GM23338 (cell line): Measurements from ENCODE around the gene ARMC9. TPM values are rescaled to one million over a fixed set of nuclear protein-coding genes. Genes with fewer than 3 reads are reported as not detected.

Experiments used
- ATAC-seq: fragments of 200-7000 bp; cut with Tn5 transposase; 3 replicates; pipeline ENCODE4 v1.9.1; 2020
- DNase-seq: peaks from one replicate; pipeline ENCODE4 v3.0.0-alpha.2; 2015; ENCODE audit warnings: low spot score
- H2AFZ ChIP-seq: fragments of 200-600 bp; sonication (generic); 2 replicates; pipeline ENCODE4 v1.8.0; 2016; ENCODE audit warnings: antibody characterized with exemption, mild to moderate bottlenecking, moderate library complexity
- H3F3A ChIP-seq: fragments of 200-600 bp; sonication (generic); replicated peaks from 2 replicates; pipeline ENCODE4 v1.8.0; 2017; ENCODE audit warnings: antibody characterized with exemption, mixed run types, low read depth
- H3K27ac ChIP-seq: fragments of 200-600 bp; sonication (generic); 2 replicates; pipeline ENCODE4 v1.6.1; 2016; ENCODE audit warnings: low read depth
- H3K27me3 ChIP-seq: fragments of 200-600 bp; sonication (generic); 2 replicates; pipeline ENCODE4 v1.8.0; 2016; ENCODE audit warnings: mild to moderate bottlenecking, mixed run types, moderate library complexity; ENCODE audit not compliant: insufficient read depth
- H3K36me3 ChIP-seq: fragments of 200-600 bp; sonication (generic); 2 replicates; pipeline ENCODE4 v1.8.0; 2016; ENCODE audit warnings: mild to moderate bottlenecking; ENCODE audit not compliant: insufficient read depth
- H3K4me1 ChIP-seq: fragments of 200-600 bp; sonication (generic); 2 replicates; pipeline ENCODE4 v1.8.0; 2016; ENCODE audit warnings: mild to moderate bottlenecking, moderate library complexity; ENCODE audit not compliant: insufficient read depth
- H3K4me2 ChIP-seq: fragments of 200-600 bp; sonication (generic); 2 replicates; pipeline ENCODE4 v1.7.1; 2017; ENCODE audit warnings: mixed run types
- H3K4me3 ChIP-seq: fragments of 200-600 bp; sonication (generic); 2 replicates; pipeline ENCODE4 v1.6.1; 2016; ENCODE audit warnings: mixed run types
- H3K79me2 ChIP-seq: fragments of 200-600 bp; sonication (generic); replicated peaks from 2 replicates; pipeline ENCODE4 v1.8.0; 2017; ENCODE audit warnings: mild to moderate bottlenecking; ENCODE audit not compliant: insufficient read depth
- H3K9me2 ChIP-seq: fragments of 200-600 bp; sonication (generic); 2 replicates; pipeline ENCODE4 v1.8.0; 2017; ENCODE audit not compliant: insufficient read depth
- H4K20me1 ChIP-seq: fragments of 200-600 bp; sonication (generic); replicated peaks from 2 replicates; pipeline ENCODE4 v1.8.0; 2017; ENCODE audit warnings: mild to moderate bottlenecking; ENCODE audit not compliant: insufficient read depth
- H3K27ac Mint-ChIP-seq: 2 replicates; pipeline ENCODE4 v1.8.0; 2020; ENCODE audit warnings: inconsistent platforms, mild to moderate bottlenecking, moderate library complexity, mixed read lengths
- H3K27me3 Mint-ChIP-seq: 3 replicates; pipeline ENCODE4 v1.8.0; 2022; ENCODE audit warnings: low read depth, mild to moderate bottlenecking, moderate library complexity, mixed read lengths, inconsistent platforms; ENCODE audit not compliant: insufficient read depth, poor library complexity
- H3K36me3 Mint-ChIP-seq: 3 replicates; pipeline ENCODE4 v1.8.0; 2021; ENCODE audit warnings: low read depth, mild to moderate bottlenecking, inconsistent platforms, moderate library complexity, mixed read lengths
- H3K4me1 Mint-ChIP-seq: 3 replicates; pipeline ENCODE4 v1.8.0; 2020; ENCODE audit warnings: mild to moderate bottlenecking, inconsistent platforms, mixed read lengths
- H3K4me3 Mint-ChIP-seq: 3 replicates; pipeline ENCODE4 v1.8.0; 2021; ENCODE audit warnings: moderate library complexity, mild to moderate bottlenecking, inconsistent platforms, mixed read lengths
- H3K9me3 Mint-ChIP-seq: 3 replicates; pipeline ENCODE4 v1.8.0; 2020; ENCODE audit warnings: moderate library complexity, mild to moderate bottlenecking, inconsistent platforms, mixed read lengths
- CREB1 ChIP-seq: fragments of 250-450 bp; sonication (Bioruptor Pico); IDR thresholded peaks from 2 replicates; pipeline ENCODE4 v1.5.0; 2020; ENCODE audit warnings: low read depth, mild to moderate bottlenecking, moderate library complexity
- EZH2 ChIP-seq: fragments of 200-600 bp; sonication (generic); IDR thresholded peaks from one replicate; pipeline ENCODE4 v1.8.0; 2017; ENCODE audit warnings: antibody characterized with exemption, mild to moderate bottlenecking, low read depth; ENCODE audit not compliant: unreplicated experiment
- EZH2phosphoT487 ChIP-seq: fragments of 200-600 bp; sonication (generic); IDR thresholded peaks from one replicate; pipeline ENCODE4 v1.8.1; 2018; ENCODE audit warnings: antibody characterized with exemption; ENCODE audit not compliant: unreplicated experiment
- JUNB ChIP-seq: IDR thresholded peaks from one replicate; pipeline ENCODE4 v1.6.1; 2016; ENCODE audit warnings: antibody characterized with exemption; ENCODE audit not compliant: unreplicated experiment
- NANOG ChIP-seq: IDR thresholded peaks from 2 replicates; pipeline ENCODE4 v1.6.1; 2016; ENCODE audit warnings: antibody characterized with exemption, borderline replicate concordance
- POLR2AphosphoS5 ChIP-seq: IDR thresholded peaks from 2 replicates; pipeline ENCODE4 v1.6.1; 2016; ENCODE audit warnings: antibody characterized with exemption, low read depth
- STAT1 ChIP-seq: IDR thresholded peaks from one replicate; pipeline ENCODE4 v1.6.1; 2016; ENCODE audit warnings: antibody characterized with exemption; ENCODE audit not compliant: unreplicated experiment
- ZNF114 ChIP-seq: fragments of 250-450 bp; sonication (Bioruptor Pico); IDR thresholded peaks from 2 replicates; pipeline ENCODE4 v1.5.0; 2020; ENCODE audit warnings: mild to moderate bottlenecking, moderate library complexity
- ZNF331 ChIP-seq: fragments of 250-450 bp; sonication (Bioruptor Pico); IDR thresholded peaks from 2 replicates; pipeline ENCODE4 v1.5.0; 2020; ENCODE audit warnings: low read depth, mild to moderate bottlenecking, moderate library complexity
- polyA plus RNA-seq: library from polyadenylated mRNA; unstranded; fragments of >200 nt; fragmentation: Nextera tagmentation; extraction: Ambion mirVana; gene quantifications from 2 replicates; pipeline ENCODE4 v1.2.1, GENCODE V29; 2016
- total RNA-seq: library from RNA; depleted of rRNA; stranded (reverse); fragments of >200 nt; shearing (Covaris generic); gene quantifications from 2 replicates; pipeline ENCODE4 v1.2.3, GENCODE V29; 2014
- TF ChIP-seq, protein P1 (sequence below): fragments of 250-450 bp; sonication (Bioruptor Pico); IDR thresholded peaks from 2 replicates; pipeline ENCODE4 v1.5.0; 2020; ENCODE audit warnings: mild to moderate bottlenecking, moderate library complexity
- TF ChIP-seq, protein P2 (sequence below): IDR thresholded peaks from 2 replicates; pipeline ENCODE4 v1.6.1; 2016; ENCODE audit warnings: antibody characterized with exemption
- TF ChIP-seq, protein P3 (sequence below), 2 experiments: fragments of 200-600 bp in 1 of 2; sonication (generic) in 1 of 2; conservative IDR thresholded peaks; 2 replicates each; pipeline versions ENCODE4 v1.5.1 to v1.6.1; 2016 to 2017; ENCODE audit warnings: antibody characterized with exemption in 2 of 2, low read depth in 2 of 2, mild to moderate bottlenecking in 2 of 2, moderate library complexity in 1 of 2
- TF ChIP-seq, protein P4 (sequence below): IDR thresholded peaks from one replicate; pipeline ENCODE4 v1.6.1; 2018; ENCODE audit warnings: antibody characterized with exemption; ENCODE audit not compliant: unreplicated experiment

ARMC9 gene
- total and polyA plus RNA-seq, 2 experiments from 2014 or later, result 29.2 to 56.0 TPM

DNA sequence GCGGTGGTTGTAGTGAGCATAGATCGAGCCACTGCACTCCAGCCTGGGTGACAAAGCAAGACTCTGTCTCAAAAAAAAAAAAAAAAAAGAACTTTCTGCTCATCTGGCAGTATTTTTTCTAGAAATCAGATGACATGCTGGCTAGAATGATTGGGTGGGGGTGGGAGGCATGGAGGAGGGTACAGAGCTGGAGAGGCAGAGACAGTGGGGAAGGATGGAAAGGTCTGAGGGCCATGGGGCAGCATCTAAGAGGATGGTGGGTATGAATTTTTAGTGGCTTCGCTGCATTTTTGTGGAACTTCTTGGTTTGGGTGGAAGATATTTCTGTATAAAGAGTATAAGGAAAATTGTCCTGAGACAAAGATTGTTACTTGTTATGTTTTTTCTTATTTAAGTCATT lies 23.3 kb downstream of the ARMC9 start:
- no peaks in the 10 kb centered on the region; the same call in 2 of the 3 replicates for H3K4me1 Mint-ChIP-seq
- H3K27ac Mint-ChIP-seq, result no peak overlapping the region
- H3K4me3 Mint-ChIP-seq, result no peak overlapping the region
- 0 out of 2 replicates have a peak, but pooled peaks cover 7% of the 10 kb centered on the region for H3K36me3 ChIP-seq
- no peaks in the 10 kb centered on the region for H3K27me3 ChIP-seq
- no peak overlapping the region for H3K4me3 ChIP-seq
- H3K27ac ChIP-seq, result no peak overlapping the region
- H3K79me2 ChIP-seq, result no peaks in the 10 kb centered on the region
- ATAC-seq, result no peak
- no peaks in the 10 kb centered on the region for H3K9me2 ChIP-seq
- no peaks in the 10 kb centered on the region for H3K27me3 Mint-ChIP-seq
- DNase-seq, result no peak
- H4K20me1 ChIP-seq, result no peaks in the 10 kb centered on the region
- no peaks in the 10 kb centered on the region for H3K4me1 ChIP-seq
- peaks cover 40% of the 10 kb centered on the region for H3K36me3 Mint-ChIP-seq
- no peak overlapping the region for H2AFZ ChIP-seq
- no peaks in the 10 kb centered on the region for H3K9me3 Mint-ChIP-seq
- H3K4me2 ChIP-seq, result no peak overlapping the region
- no peaks in the 10 kb centered on the region; the same call in 1 of the 2 replicates for H3F3A ChIP-seq
- TF ChIP-seq EZH2phosphoT487, result no peak
- no peak for TF ChIP-seq JUNB
- TF ChIP-seq CREB1 (CRISPR knock-in tag), result no peak
- TF ChIP-seq EZH2, result no peak
- no peak for TF ChIP-seq STAT1
- TF ChIP-seq ZNF331 (CRISPR knock-in tag), result no peak
- TF ChIP-seq, protein P1, sequence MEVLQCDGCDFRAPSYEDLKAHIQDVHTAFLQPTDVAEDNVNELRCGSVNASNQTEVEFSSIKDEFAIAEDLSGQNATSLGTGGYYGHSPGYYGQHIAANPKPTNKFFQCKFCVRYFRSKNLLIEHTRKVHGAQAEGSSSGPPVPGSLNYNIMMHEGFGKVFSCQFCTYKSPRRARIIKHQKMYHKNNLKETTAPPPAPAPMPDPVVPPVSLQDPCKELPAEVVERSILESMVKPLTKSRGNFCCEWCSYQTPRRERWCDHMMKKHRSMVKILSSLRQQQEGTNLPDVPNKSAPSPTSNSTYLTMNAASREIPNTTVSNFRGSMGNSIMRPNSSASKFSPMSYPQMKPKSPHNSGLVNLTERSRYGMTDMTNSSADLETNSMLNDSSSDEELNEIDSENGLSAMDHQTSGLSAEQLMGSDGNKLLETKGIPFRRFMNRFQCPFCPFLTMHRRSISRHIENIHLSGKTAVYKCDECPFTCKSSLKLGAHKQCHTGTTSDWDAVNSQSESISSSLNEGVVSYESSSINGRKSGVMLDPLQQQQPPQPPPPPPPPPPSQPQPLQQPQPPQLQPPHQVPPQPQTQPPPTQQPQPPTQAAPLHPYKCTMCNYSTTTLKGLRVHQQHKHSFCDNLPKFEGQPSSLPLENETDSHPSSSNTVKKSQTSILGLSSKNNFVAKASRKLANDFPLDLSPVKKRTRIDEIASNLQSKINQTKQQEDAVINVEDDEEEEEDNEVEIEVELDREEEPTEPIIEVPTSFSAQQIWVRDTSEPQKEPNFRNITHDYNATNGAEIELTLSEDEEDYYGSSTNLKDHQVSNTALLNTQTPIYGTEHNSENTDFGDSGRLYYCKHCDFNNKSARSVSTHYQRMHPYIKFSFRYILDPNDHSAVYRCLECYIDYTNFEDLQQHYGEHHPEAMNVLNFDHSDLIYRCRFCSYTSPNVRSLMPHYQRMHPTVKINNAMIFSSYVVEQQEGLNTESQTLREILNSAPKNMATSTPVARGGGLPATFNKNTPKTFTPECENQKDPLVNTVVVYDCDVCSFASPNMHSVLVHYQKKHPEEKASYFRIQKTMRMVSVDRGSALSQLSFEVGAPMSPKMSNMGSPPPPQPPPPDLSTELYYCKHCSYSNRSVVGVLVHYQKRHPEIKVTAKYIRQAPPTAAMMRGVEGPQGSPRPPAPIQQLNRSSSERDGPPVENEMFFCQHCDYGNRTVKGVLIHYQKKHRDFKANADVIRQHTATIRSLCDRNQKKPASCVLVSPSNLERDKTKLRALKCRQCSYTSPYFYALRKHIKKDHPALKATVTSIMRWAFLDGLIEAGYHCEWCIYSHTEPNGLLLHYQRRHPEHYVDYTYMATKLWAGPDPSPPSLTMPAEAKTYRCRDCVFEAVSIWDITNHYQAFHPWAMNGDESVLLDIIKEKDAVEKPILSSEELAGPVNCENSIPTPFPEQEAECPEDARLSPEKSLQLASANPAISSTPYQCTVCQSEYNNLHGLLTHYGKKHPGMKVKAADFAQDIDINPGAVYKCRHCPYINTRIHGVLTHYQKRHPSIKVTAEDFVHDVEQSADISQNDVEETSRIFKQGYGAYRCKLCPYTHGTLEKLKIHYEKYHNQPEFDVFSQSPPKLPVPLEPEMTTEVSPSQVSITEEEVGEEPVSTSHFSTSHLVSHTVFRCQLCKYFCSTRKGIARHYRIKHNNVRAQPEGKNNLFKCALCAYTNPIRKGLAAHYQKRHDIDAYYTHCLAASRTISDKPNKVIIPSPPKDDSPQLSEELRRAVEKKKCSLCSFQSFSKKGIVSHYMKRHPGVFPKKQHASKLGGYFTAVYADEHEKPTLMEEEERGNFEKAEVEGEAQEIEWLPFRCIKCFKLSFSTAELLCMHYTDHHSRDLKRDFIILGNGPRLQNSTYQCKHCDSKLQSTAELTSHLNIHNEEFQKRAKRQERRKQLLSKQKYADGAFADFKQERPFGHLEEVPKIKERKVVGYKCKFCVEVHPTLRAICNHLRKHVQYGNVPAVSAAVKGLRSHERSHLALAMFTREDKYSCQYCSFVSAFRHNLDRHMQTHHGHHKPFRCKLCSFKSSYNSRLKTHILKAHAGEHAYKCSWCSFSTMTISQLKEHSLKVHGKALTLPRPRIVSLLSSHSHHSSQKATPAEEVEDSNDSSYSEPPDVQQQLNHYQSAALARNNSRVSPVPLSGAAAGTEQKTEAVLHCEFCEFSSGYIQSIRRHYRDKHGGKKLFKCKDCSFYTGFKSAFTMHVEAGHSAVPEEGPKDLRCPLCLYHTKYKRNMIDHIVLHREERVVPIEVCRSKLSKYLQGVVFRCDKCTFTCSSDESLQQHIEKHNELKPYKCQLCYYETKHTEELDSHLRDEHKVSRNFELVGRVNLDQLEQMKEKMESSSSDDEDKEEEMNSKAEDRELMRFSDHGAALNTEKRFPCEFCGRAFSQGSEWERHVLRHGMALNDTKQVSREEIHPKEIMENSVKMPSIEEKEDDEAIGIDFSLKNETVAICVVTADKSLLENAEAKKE (CRISPR knock-in tag), result no peak
- TF ChIP-seq ZNF114 (CRISPR knock-in tag), result no peak
- no peak for TF ChIP-seq NANOG
- TF ChIP-seq, protein P2, sequence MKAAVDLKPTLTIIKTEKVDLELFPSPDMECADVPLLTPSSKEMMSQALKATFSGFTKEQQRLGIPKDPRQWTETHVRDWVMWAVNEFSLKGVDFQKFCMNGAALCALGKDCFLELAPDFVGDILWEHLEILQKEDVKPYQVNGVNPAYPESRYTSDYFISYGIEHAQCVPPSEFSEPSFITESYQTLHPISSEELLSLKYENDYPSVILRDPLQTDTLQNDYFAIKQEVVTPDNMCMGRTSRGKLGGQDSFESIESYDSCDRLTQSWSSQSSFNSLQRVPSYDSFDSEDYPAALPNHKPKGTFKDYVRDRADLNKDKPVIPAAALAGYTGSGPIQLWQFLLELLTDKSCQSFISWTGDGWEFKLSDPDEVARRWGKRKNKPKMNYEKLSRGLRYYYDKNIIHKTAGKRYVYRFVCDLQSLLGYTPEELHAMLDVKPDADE, result no peak
- TF ChIP-seq, protein P3, sequence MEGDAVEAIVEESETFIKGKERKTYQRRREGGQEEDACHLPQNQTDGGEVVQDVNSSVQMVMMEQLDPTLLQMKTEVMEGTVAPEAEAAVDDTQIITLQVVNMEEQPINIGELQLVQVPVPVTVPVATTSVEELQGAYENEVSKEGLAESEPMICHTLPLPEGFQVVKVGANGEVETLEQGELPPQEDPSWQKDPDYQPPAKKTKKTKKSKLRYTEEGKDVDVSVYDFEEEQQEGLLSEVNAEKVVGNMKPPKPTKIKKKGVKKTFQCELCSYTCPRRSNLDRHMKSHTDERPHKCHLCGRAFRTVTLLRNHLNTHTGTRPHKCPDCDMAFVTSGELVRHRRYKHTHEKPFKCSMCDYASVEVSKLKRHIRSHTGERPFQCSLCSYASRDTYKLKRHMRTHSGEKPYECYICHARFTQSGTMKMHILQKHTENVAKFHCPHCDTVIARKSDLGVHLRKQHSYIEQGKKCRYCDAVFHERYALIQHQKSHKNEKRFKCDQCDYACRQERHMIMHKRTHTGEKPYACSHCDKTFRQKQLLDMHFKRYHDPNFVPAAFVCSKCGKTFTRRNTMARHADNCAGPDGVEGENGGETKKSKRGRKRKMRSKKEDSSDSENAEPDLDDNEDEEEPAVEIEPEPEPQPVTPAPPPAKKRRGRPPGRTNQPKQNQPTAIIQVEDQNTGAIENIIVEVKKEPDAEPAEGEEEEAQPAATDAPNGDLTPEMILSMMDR (conservative IDR thresholded peaks at IDR 0.05; ENCODE audit: low read depth in 2 of 2), result no peak
- no peak for TF ChIP-seq POLR2AphosphoS5
- TF ChIP-seq, protein P4, sequence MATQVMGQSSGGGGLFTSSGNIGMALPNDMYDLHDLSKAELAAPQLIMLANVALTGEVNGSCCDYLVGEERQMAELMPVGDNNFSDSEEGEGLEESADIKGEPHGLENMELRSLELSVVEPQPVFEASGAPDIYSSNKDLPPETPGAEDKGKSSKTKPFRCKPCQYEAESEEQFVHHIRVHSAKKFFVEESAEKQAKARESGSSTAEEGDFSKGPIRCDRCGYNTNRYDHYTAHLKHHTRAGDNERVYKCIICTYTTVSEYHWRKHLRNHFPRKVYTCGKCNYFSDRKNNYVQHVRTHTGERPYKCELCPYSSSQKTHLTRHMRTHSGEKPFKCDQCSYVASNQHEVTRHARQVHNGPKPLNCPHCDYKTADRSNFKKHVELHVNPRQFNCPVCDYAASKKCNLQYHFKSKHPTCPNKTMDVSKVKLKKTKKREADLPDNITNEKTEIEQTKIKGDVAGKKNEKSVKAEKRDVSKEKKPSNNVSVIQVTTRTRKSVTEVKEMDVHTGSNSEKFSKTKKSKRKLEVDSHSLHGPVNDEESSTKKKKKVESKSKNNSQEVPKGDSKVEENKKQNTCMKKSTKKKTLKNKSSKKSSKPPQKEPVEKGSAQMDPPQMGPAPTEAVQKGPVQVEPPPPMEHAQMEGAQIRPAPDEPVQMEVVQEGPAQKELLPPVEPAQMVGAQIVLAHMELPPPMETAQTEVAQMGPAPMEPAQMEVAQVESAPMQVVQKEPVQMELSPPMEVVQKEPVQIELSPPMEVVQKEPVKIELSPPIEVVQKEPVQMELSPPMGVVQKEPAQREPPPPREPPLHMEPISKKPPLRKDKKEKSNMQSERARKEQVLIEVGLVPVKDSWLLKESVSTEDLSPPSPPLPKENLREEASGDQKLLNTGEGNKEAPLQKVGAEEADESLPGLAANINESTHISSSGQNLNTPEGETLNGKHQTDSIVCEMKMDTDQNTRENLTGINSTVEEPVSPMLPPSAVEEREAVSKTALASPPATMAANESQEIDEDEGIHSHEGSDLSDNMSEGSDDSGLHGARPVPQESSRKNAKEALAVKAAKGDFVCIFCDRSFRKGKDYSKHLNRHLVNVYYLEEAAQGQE, result no peak
